Endodermal cell (in vitro differentiated cells): ENCODE measurements around the gene SERPINB10. TPM values are rescaled to one million over a fixed set of nuclear protein-coding genes. Genes with fewer than 3 reads are reported as not detected.

Source experiments
- DNase-seq: peaks from one replicate; pipeline ENCODE4 v3.0.0-alpha.2; 2017
- H3K27ac ChIP-seq: 2 replicates; pipeline ENCODE4 v1.5.1; 2013; ENCODE audit warnings: mild to moderate bottlenecking, low read depth, low read length, moderate library complexity
- H3K27me3 ChIP-seq: 2 replicates; pipeline ENCODE4 v1.6.1; 2013; ENCODE audit warnings: mild to moderate bottlenecking, low read length, moderate library complexity; ENCODE audit not compliant: insufficient read depth, control insufficient read depth, poor library complexity, severe bottlenecking
- H3K36me3 ChIP-seq: 2 replicates; pipeline ENCODE4 v1.7.0; 2013; ENCODE audit warnings: mild to moderate bottlenecking, low read length, moderate library complexity; ENCODE audit not compliant: control insufficient read depth, insufficient read depth
- H3K4me1 ChIP-seq: one replicate; pipeline ENCODE4 v1.7.0; 2013; ENCODE audit warnings: low read length; ENCODE audit not compliant: control insufficient read depth, insufficient read depth
- H3K4me3 ChIP-seq: 2 replicates; pipeline ENCODE4 v1.5.1; 2013; ENCODE audit warnings: mild to moderate bottlenecking, low read length, moderate library complexity
- H3K9ac ChIP-seq: 2 replicates; pipeline ENCODE4 v1.6.1; 2013; ENCODE audit warnings: mild to moderate bottlenecking, low read length, moderate library complexity; ENCODE audit not compliant: poor library complexity, severe bottlenecking; ENCODE audit errors: extremely low read depth
- H3K9me3 ChIP-seq: 2 replicates; pipeline ENCODE4 v1.6.1; 2013; ENCODE audit warnings: mild to moderate bottlenecking, low read length, moderate library complexity; ENCODE audit not compliant: control insufficient read depth
- H3K27ac Mint-ChIP-seq: 2 replicates; pipeline ENCODE4 v1.8.0; 2020; ENCODE audit warnings: mixed read lengths
- H3K27me3 Mint-ChIP-seq: 2 replicates; pipeline ENCODE4 v1.8.0; 2021; ENCODE audit warnings: mild to moderate bottlenecking, mixed read lengths; ENCODE audit not compliant: insufficient read depth
- H3K36me3 Mint-ChIP-seq: 2 replicates; pipeline ENCODE4 v1.8.0; 2020; ENCODE audit warnings: low read depth, mixed read lengths
- H3K4me1 Mint-ChIP-seq: 2 replicates; pipeline ENCODE4 v1.8.0; 2020; ENCODE audit warnings: mixed read lengths
- H3K4me3 Mint-ChIP-seq: 2 replicates; pipeline ENCODE4 v1.8.0; 2020; ENCODE audit warnings: mild to moderate bottlenecking, moderate library complexity, mixed read lengths
- H3K9me3 Mint-ChIP-seq: 2 replicates; pipeline ENCODE4 v1.8.0; 2020; ENCODE audit warnings: mild to moderate bottlenecking, mixed read lengths
- CTCF ChIP-seq: fragments of 200-600 bp; sonication (generic); conservative IDR thresholded peaks from 2 replicates; pipeline ENCODE4 v1.5.0; 2021; ENCODE audit warnings: antibody characterized with exemption, mild to moderate bottlenecking
- WGBS, 2 experiments: methylation state at CpG; one replicate each; pipeline versions ENCODE4 v1.1.5 to v1.1.7; 2013; ENCODE audit warnings: missing lambda C conversion rate in 2 of 2, mixed read lengths in 1 of 2; ENCODE audit not compliant: insufficient coverage in 1 of 2, insufficient read length in 1 of 2; 5-methylcytosine and 5-hydroxymethylcytosine counted together
- total RNA-seq, 2 donors: library from RNA; stranded (reverse); fragmentation: NEBNext Ultra II Directional in 1 of 2; extraction: Animal tissue kit (Norgen Biotek cat#: 25700) in 1 of 2; gene quantifications; 2 replicates in 1 of 2; 3 replicates in 1 of 2; pipeline ENCODE4 v1.2.1, GENCODE V29; 2021

Gene SERPINB10
- total RNA-seq, 2 donors from 2014 or later: not detected

DNA sequence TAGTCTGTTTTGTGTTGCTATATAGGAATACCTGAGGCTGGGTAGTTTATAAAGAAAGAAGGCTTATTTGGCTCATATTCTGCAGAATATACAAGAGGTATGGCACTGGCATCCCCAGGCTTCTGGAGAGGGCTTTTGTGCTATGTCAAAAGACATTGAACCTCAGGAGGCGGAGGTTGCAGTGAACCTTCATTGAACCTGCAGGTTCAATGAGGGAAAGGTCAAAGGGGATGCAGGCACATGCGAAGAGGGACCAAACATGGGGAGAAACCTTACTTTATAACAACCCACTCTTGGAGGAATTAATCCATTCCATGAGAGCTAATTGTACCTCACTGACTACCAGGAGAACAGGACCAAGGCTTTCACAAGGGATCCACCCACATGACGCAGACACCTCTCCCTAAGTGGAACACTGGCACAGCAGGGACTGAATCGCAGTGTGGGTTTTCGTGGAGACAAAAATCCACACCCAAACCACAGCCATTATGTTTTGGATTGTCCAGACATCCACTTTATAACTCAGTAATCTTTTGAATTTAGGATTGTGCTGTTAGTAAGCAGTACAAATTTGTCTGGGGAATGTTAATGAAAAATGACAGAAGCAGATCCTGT, 58.1 kb downstream of the SERPINB10 start:
- H3K4me3 Mint-ChIP-seq: no peak overlapping the region

GRCh38 chr18:63969942-63970808, 62.4 kb downstream of the SERPINB10 start, which contains the start of gene SERPINB8:
TSS of gene SERPINB8 (plus strand) at chr18:63970081. CDS start at chr18:63978309, 8,228 bp downstream.
- peak within 1 kb of the TSS; percentile 96 for H3K27ac ChIP-seq
- TF ChIP-seq CTCF: no peak
- H3K27me3 ChIP-seq: peaks cover 27% of the 10 kb centered on the region
- H3K36me3 ChIP-seq: no peaks in the 10 kb centered on the region
- DNase-seq: peak; percentile 97
- no peaks in the 10 kb centered on the region for H3K9me3 ChIP-seq
- H3K4me1 ChIP-seq: no peaks in the 10 kb centered on the region
- peaks cover 89% of the 10 kb centered on the region for H3K27me3 Mint-ChIP-seq
- H3K4me3 ChIP-seq: peak within 1 kb of the TSS; percentile 88
- H3K9ac ChIP-seq: peak within 1 kb of the TSS; percentile 72
- 1 to 2% methylated on average over 32 to 62 of the region's 62 CpGs for WGBS, 2 experiments
- peak within 1 kb of the TSS; percentile 96 for H3K27ac Mint-ChIP-seq
- no peaks in the 10 kb centered on the region for H3K9me3 Mint-ChIP-seq
- H3K4me3 Mint-ChIP-seq: peak within 1 kb of the TSS; percentile 79
- H3K36me3 Mint-ChIP-seq: no peaks in the 10 kb centered on the region
- H3K4me1 Mint-ChIP-seq: peaks cover 14% of the 10 kb centered on the region

More for the DNA sequence above, 58.1 kb downstream of the SERPINB10 start:
- Mint-ChIP-seq H3K36me3 (no peaks in the 10 kb centered on the region), H3K4me1 (peaks cover 8% of the 10 kb centered on the region), H3K27ac (no peak overlapping the region), H3K9me3 (no peaks in the 10 kb centered on the region), H3K27me3 (peaks cover 80% of the 10 kb centered on the region)
- no peaks in the 10 kb centered on the region for H3K4me1 ChIP-seq
- no peak overlapping the region for H3K27ac ChIP-seq
- H3K4me3 ChIP-seq: no peak overlapping the region
- no peak for DNase-seq
- no peaks in the 10 kb centered on the region for H3K9me3 ChIP-seq
- no peak overlapping the region for H3K9ac ChIP-seq
- 88 to 90% methylated on average over 2 to 5 of the region's 5 CpGs for WGBS, 2 experiments
- no peak for TF ChIP-seq CTCF
- peaks cover 45% of the 10 kb centered on the region for H3K27me3 ChIP-seq
- H3K36me3 ChIP-seq: no peaks in the 10 kb centered on the region

DNA sequence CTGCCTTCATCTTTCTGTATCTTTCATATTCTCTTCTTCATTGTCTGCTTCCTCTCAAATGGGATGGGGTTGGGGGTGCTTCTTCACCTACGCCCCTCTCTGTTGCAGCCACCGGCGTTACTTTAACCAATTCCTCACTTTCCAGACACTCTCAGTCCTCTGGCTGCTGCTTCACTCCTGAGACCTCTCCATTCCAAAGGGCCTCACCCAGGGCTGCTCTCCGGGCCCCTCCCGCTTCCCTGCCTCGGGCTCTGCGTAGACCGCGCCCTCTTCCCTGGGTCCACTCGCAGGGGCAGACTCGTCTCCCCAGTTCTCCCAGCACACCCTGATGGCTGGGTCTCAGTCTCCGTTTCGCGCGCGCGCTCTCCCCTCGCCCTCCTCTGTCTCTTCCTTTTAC, 63.0 kb downstream of the SERPINB10 start:
- Histone ChIP-seq H3K9me3 (no peaks in the 10 kb centered on the region), H3K27me3 (peaks cover 22% of the 10 kb centered on the region), H3K4me1 (no peaks in the 10 kb centered on the region), H3K4me3 (peak overlapping the region; percentile 88), H3K9ac (peak overlapping the region; percentile 72), H3K36me3 (no peaks in the 10 kb centered on the region), H3K27ac (peak overlapping the region; percentile 96)
- no peak for TF ChIP-seq CTCF
- Mint-ChIP-seq H3K4me3 (peak overlapping the region; percentile 79), H3K9me3 (no peaks in the 10 kb centered on the region), H3K4me1 (peaks cover 14% of the 10 kb centered on the region), H3K36me3 (no peaks in the 10 kb centered on the region), H3K27ac (peak overlapping the region; percentile 96), H3K27me3 (peaks cover 89% of the 10 kb centered on the region)
- WGBS, 2 experiments: 26 to 58% methylated on average over 8 to 18 of the region's 18 CpGs
- DNase-seq: peak; percentile 76
